HL-60 (cell line): ENCODE measurements around the gene PHETA1.

Source experiments
- DNase-seq, 2 experiments: peaks; one replicate each; pipeline ENCODE4 v3.0.0-alpha.2; 2010 to 2020; ENCODE audit warnings: low read depth in 1 of 2, low spot score in 1 of 2
- H3K27ac ChIP-seq: fragments of 250-450 bp; sonication (Bioruptor Pico); replicated peaks from 2 replicates; pipeline ENCODE4 v1.5.1; 2020; ENCODE audit warnings: mild to moderate bottlenecking, moderate library complexity
- H3K27me3 ChIP-seq: fragments of 250-450 bp; sonication (Bioruptor Pico); 2 replicates; pipeline ENCODE4 v1.5.1; 2021; ENCODE audit warnings: mild to moderate bottlenecking, moderate library complexity; ENCODE audit not compliant: insufficient read depth, poor library complexity, severe bottlenecking
- H3K4me3 ChIP-seq: replicated peaks from 2 replicates; pipeline ENCODE4 v1.5.1; 2011; ENCODE audit warnings: mild to moderate bottlenecking, control low read depth, low read length; ENCODE audit not compliant: insufficient read depth
- CTCF ChIP-seq: IDR thresholded peaks from one replicate; pipeline ENCODE4 v1.5.1; 2011; ENCODE audit warnings: low read length, control low read depth, inconsistent platforms; ENCODE audit not compliant: insufficient read depth
- GABPA ChIP-seq: IDR thresholded peaks from 2 replicates; pipeline ENCODE4 v1.6.1; 2012; ENCODE audit warnings: low read depth
- POLR2AphosphoS5 ChIP-seq: IDR thresholded peaks from 2 replicates; pipeline ENCODE4 v1.6.1; 2012; ENCODE audit warnings: low read depth
- REST ChIP-seq: IDR thresholded peaks from 2 replicates; pipeline ENCODE4 v1.6.1; 2012; ENCODE audit warnings: low read depth; ENCODE audit not compliant: insufficient replicate concordance
- SPI1 ChIP-seq: IDR thresholded peaks from 2 replicates; pipeline ENCODE4 v1.6.1; 2012; ENCODE audit warnings: low read depth, mild to moderate bottlenecking, borderline replicate concordance
- long read RNA-seq: library from polyadenylated mRNA; unstranded; transcript quantifications from one replicate; pipeline ENCODE4 v2.0.0, GENCODE V29; 2020

Gene PHETA1
- long read RNA-seq, partial matches to known transcripts = 0 of 1 reads
- long read RNA-seq, other reads (novel, unspliced or antisense) = 1 of 1 reads

GRCh38 chr12:111368788-111369495, at the start of gene PHETA1:
Gene PHETA1 (minus strand): TSS chr12:111369095. CDS start chr12:111363427, 5,668 bp downstream.
- no peaks in the 10 kb centered on the region for H3K27me3 ChIP-seq
- TF ChIP-seq CTCF = no peak
- peak; percentile 7; the same call in 1 of the 2 replicates for TF ChIP-seq SPI1
- no peak for TF ChIP-seq GABPA
- TF ChIP-seq POLR2AphosphoS5 = no peak
- TF ChIP-seq REST = no peak
- DNase-seq = peak; percentile 74 to 75
- H3K27ac ChIP-seq = no peak within 1 kb of the TSS
- peak within 1 kb of the TSS; percentile 61 for H3K4me3 ChIP-seq

- TF ChIP-seq CTCF (no peak), SPI1 (no peak), POLR2AphosphoS5 (no peak), REST (no peak), GABPA (no peak)
- H3K4me3 ChIP-seq = no peak overlapping the region
- H3K27me3 ChIP-seq = no peaks in the 10 kb centered on the region
- no peak overlapping the region for H3K27ac ChIP-seq
- no peak for DNase-seq
Observed at GRCh38 chr12:111418594-111418880, 49.6 kb upstream of the PHETA1 start.

GRCh38 chr12:111417784-111418593, 49.1 kb upstream of the PHETA1 start:
- Histone ChIP-seq H3K27me3 (no peaks in the 10 kb centered on the region), H3K4me3 (no peak overlapping the region), H3K27ac (no peak overlapping the region)
- TF ChIP-seq REST (no peak), GABPA (no peak), SPI1 (no peak)
- DNase-seq = no peak
